ENCODE data around the gene DTL. TPM values are rescaled to one million over a fixed set of nuclear protein-coding genes. Genes with fewer than 3 reads are reported as not detected.

The DTL gene
- total RNA-seq, 1 donor from 2014 or later: 76.6 TPM

- Histone ChIP-seq H3K9ac (no peak overlapping the region), H4K20me1 (ENCODE audit: low read depth) (peaks cover 2% of the 10 kb centered on the region), H3K27ac (peak overlapping the region; percentile 20), H3K4me1 (peaks cover 5% of the 10 kb centered on the region), H3K4me2 (no peak overlapping the region), H3K4me3 (no peak overlapping the region), H3K9me3 (ENCODE audit: low read depth) (no peaks in the 10 kb centered on the region), H3K27me3 (no peaks in the 10 kb centered on the region), H3K79me2 (ENCODE audit: low read depth) (no peaks in the 10 kb centered on the region), H3F3A (ENCODE audit: low read depth) (peaks cover 16% of the 10 kb centered on the region), H2AFZ (replicated peaks) (no peak overlapping the region), H3K36me3 (no peaks in the 10 kb centered on the region)
- no peaks in the 10 kb centered on the region for H3K9me3 Mint-ChIP-seq
- H3K4me3 Mint-ChIP-seq: no peak overlapping the region
- TF ChIP-seq EZH2phosphoT487 (IDR thresholded peaks at IDR 0.05) (no peak), EZH2 (IDR thresholded peaks at IDR 0.05) (no peak), CTCF (IDR thresholded peaks at IDR 0.05) (no peak)
- DNase-seq (ENCODE audit: low spot score): no peak
- no peaks in the 10 kb centered on the region for H3K36me3 Mint-ChIP-seq
- no peaks in the 10 kb centered on the region for H3K4me1 Mint-ChIP-seq
- H3K27me3 Mint-ChIP-seq (ENCODE audit: insufficient read depth, low read depth): no peaks in the 10 kb centered on the region
- H3K27ac Mint-ChIP-seq: no peak overlapping the region
Observed at GRCh38 chr1:212111536-212111935, 76.0 kb downstream of the DTL start.

- Mint-ChIP-seq H3K9me3 (no peaks in the 10 kb centered on the region), H3K4me1 (no peaks in the 10 kb centered on the region), H3K4me3 (no peak overlapping the region), H3K36me3 (peaks cover 4% of the 10 kb centered on the region), H3K27ac (no peak overlapping the region), H3K27me3 (ENCODE audit: insufficient read depth, low read depth) (no peaks in the 10 kb centered on the region)
- Histone ChIP-seq H3K4me1 (peaks cover 4% of the 10 kb centered on the region), H3F3A (ENCODE audit: low read depth) (peaks cover 16% of the 10 kb centered on the region), H4K20me1 (ENCODE audit: low read depth) (no peaks in the 10 kb centered on the region), H3K27ac (no peak overlapping the region), H3K4me2 (no peak overlapping the region), H2AFZ (replicated peaks) (no peak overlapping the region), H3K4me3 (no peak overlapping the region), H3K9me3 (ENCODE audit: low read depth) (no peaks in the 10 kb centered on the region), H3K9ac (no peak overlapping the region), H3K36me3 (no peaks in the 10 kb centered on the region), H3K27me3 (no peaks in the 10 kb centered on the region), H3K79me2 (ENCODE audit: low read depth) (no peaks in the 10 kb centered on the region)
- TF ChIP-seq EZH2 (IDR thresholded peaks at IDR 0.05) (no peak), CTCF (IDR thresholded peaks at IDR 0.05) (no peak), EZH2phosphoT487 (IDR thresholded peaks at IDR 0.05) (no peak)
- DNase-seq (ENCODE audit: low spot score): no peak
Observed at GRCh38 chr1:212113706-212114105, 78.2 kb downstream of the DTL start.

- H3K9me3 Mint-ChIP-seq: no peaks in the 10 kb centered on the region
- H3K4me1 Mint-ChIP-seq: peaks cover 2% of the 10 kb centered on the region
- no peak overlapping the region for H2AFZ ChIP-seq (replicated peaks)
- H3K79me2 ChIP-seq (ENCODE audit: low read depth): no peaks in the 10 kb centered on the region
- no peaks in the 10 kb centered on the region for H3F3A ChIP-seq (ENCODE audit: low read depth)
- H3K4me3 Mint-ChIP-seq: no peak overlapping the region
- no peak overlapping the region for H3K4me2 ChIP-seq
- no peaks in the 10 kb centered on the region for H3K27me3 ChIP-seq
- TF ChIP-seq EZH2 (IDR thresholded peaks at IDR 0.05) (no peak), CTCF (IDR thresholded peaks at IDR 0.05) (no peak), EZH2phosphoT487 (IDR thresholded peaks at IDR 0.05) (no peak)
- no peak for DNase-seq (ENCODE audit: low spot score)
- no peak overlapping the region for H3K9ac ChIP-seq
- H3K27ac ChIP-seq: no peak overlapping the region
- H3K36me3 ChIP-seq: no peaks in the 10 kb centered on the region
- no peak overlapping the region for H3K27ac Mint-ChIP-seq
- no peaks in the 10 kb centered on the region for H3K9me3 ChIP-seq (ENCODE audit: low read depth)
- H3K36me3 Mint-ChIP-seq: peaks cover 6% of the 10 kb centered on the region
- no peaks in the 10 kb centered on the region for H3K27me3 Mint-ChIP-seq (ENCODE audit: insufficient read depth, low read depth)
- no peaks in the 10 kb centered on the region for H3K4me1 ChIP-seq
- no peak overlapping the region for H3K4me3 ChIP-seq
- H4K20me1 ChIP-seq (ENCODE audit: low read depth): no peaks in the 10 kb centered on the region
Observed at GRCh38 chr1:212118167-212118871, 82.8 kb downstream of the DTL start.
